Sigmoid colon (tissue), 7 donors: ENCODE measurements around the gene RNF181. TPM values are rescaled to one million over a fixed set of nuclear protein-coding genes. Genes with fewer than 3 reads are reported as not detected.
A peak's percentile ranks its signal among the peaks of the same experiment; 100 is the strongest.

Experiments
- DNase-seq: peaks from one replicate; pipeline ENCODE4 v3.0.0-alpha.2; 2019
- H3K27ac ChIP-seq, 4 donors: fragments of 200-600 bp; sonication (generic); one replicate each; pipeline ENCODE4 v1.5.1; 2016 to 2019; ENCODE audit warnings: mild to moderate bottlenecking in 1 of 4
- H3K27me3 ChIP-seq, 3 donors: fragments of 200-600 bp; sonication (generic); one replicate each; pipeline ENCODE4 v1.5.1; 2019; ENCODE audit warnings: mild to moderate bottlenecking in 1 of 3
- H3K36me3 ChIP-seq, 4 donors: fragments of 200-600 bp; sonication (generic); one replicate each; pipeline ENCODE4 v1.5.1; 2016 to 2019
- H3K4me1 ChIP-seq, 4 donors: fragments of 200-600 bp; sonication (generic); one replicate each; pipeline ENCODE4 v1.5.1; 2017 to 2019
- H3K4me3 ChIP-seq, 4 donors: fragments of 200-600 bp; sonication (generic); one replicate each; pipeline ENCODE4 v1.5.1; 2017 to 2019; ENCODE audit warnings: mild to moderate bottlenecking in 2 of 4, moderate library complexity in 1 of 4
- H3K9me3 ChIP-seq, 4 donors: fragments of 200-600 bp in 3 of 4; sonication (generic) in 3 of 4; one replicate each; pipeline versions ENCODE4 v1.5.1 to v1.6.1; 2013 to 2019
- EP300 ChIP-seq, 4 donors: sonication (generic); formaldehyde crosslinking; IDR thresholded peaks; one replicate each; pipeline ENCODE4 v1.6.1; 2017; ENCODE audit warnings: antibody characterized with exemption in 4 of 4
- POLR2A ChIP-seq, 2 donors: fragments of 450-650 bp; IDR thresholded peaks; one replicate each; pipeline ENCODE4 v1.6.1; 2016; ENCODE audit warnings: antibody characterized with exemption in 2 of 2, mild to moderate bottlenecking in 2 of 2, moderate library complexity in 2 of 2
- POLR2AphosphoS5 ChIP-seq, 4 donors: sonication (generic); formaldehyde crosslinking; IDR thresholded peaks; one replicate each; pipeline ENCODE4 v1.6.1; 2017; ENCODE audit warnings: antibody characterized with exemption in 4 of 4
- WGBS, 2 donors: extraction: QIAGEN DNeasy Blood & Tissue Kit; methylation state at CpG; one replicate each; pipeline ENCODE4 v1.1.7; 2013; 5-methylcytosine and 5-hydroxymethylcytosine counted together
- intact Hi-C: fragments of 100-400 bp; cut with DNase I; formaldehyde crosslinking; loops from one replicate; pipeline ENCODE4 v1.15.1; 2023
- polyA plus RNA-seq, 3 donors: library from polyadenylated mRNA; stranded (reverse); fragments of 200-250 nt; gene quantifications; one replicate each; pipeline ENCODE4 v1.2.3, GENCODE V29; 2013
- total RNA-seq, 4 donors: library from RNA; depleted of rRNA; stranded (reverse); fragments of >200 nt; gene quantifications; one replicate each; pipeline ENCODE4 v1.1.0, GENCODE V29; 2016
- TF ChIP-seq, protein P1 (sequence below), 4 experiments: fragments of 450-650 bp in 3 of 4; fragments of 200-600 bp in 1 of 4; IDR thresholded peaks; one replicate each; pipeline ENCODE4 v1.5.1; 2016 to 2019; ENCODE audit warnings: antibody characterized with exemption in 4 of 4, mild to moderate bottlenecking in 3 of 4, moderate library complexity in 2 of 4
- donor health status: healthy with polysubstance abuse.
- donor health status: Bipolar disorder and iron deficiency.
- donor health status: healthy.

RNF181 gene
- total and polyA plus RNA-seq, 7 donors, result 124 to 190 (median 165) TPM

DNA sequence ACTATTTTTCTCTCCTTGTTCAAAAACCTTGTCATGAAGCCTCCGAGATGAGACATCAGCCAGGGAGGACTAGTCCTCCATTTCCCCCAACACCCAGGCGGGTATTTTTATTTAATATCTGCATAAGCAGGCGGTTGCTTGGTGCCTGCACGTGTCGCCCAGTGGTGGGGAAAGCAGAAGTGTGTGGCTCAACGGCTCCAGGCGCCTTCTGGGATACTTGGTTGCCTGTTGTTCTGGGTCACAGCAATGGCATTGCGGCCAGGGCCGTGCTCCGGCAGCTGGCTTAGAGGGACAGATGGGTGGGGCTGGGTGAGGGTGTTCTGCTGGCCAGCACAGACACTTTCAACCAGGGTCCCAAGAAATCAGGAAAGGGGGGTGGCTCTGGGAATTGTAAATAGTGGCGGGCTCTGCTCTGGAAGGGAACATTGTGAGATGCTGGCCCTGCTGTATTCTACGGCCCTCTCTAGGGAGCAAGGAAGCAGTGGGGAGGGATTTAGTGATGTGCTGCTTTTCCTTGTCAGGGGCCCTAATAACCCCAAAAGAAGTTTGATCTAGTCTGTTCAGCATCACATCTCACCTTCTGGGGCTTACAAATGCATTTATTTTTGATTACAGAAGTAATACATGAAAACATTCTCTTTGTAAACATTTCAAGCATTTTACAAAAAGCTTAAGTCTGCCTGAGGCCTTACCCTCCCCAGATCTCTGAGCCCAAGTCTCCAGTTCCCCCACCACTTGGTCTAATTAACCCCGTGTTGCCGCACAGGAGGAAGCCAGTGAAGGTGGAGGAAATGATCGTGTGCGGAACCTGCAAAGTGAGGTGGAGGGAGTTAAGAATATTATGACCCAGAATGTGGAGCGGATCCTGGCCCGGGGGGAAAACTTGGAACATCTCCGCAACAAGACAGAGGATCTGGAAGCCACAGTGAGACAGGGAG is 17.0 kb upstream of the RNF181 start:
- H3K27me3 ChIP-seq, result no peaks in the 10 kb centered on the region
- peaks cover 0 to 6% (median 1%) of the 10 kb centered on the region in 4 donors for H3K4me1 ChIP-seq
- peak in 1 of 4 donors; percentile 26 for TF ChIP-seq POLR2AphosphoS5 (IDR thresholded peaks at IDR 0.05)
- TF ChIP-seq, protein P1, sequence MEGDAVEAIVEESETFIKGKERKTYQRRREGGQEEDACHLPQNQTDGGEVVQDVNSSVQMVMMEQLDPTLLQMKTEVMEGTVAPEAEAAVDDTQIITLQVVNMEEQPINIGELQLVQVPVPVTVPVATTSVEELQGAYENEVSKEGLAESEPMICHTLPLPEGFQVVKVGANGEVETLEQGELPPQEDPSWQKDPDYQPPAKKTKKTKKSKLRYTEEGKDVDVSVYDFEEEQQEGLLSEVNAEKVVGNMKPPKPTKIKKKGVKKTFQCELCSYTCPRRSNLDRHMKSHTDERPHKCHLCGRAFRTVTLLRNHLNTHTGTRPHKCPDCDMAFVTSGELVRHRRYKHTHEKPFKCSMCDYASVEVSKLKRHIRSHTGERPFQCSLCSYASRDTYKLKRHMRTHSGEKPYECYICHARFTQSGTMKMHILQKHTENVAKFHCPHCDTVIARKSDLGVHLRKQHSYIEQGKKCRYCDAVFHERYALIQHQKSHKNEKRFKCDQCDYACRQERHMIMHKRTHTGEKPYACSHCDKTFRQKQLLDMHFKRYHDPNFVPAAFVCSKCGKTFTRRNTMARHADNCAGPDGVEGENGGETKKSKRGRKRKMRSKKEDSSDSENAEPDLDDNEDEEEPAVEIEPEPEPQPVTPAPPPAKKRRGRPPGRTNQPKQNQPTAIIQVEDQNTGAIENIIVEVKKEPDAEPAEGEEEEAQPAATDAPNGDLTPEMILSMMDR (IDR thresholded peaks at IDR 0.05), result no peak
- H3K36me3 ChIP-seq, result no peaks in the 10 kb centered on the region
- H3K9me3 ChIP-seq, result no peaks in the 10 kb centered on the region
- intact Hi-C loops, result no loop called here
- DNase-seq, result peak; percentile 80
- H3K4me3 ChIP-seq, result peak overlapping the region in 3 of 4 donors; percentile 28 to 36 (median 29)
- 27 to 30% methylated on average over 19 of the region's 19 CpGs for WGBS, 2 donors
- H3K27ac ChIP-seq, result peak overlapping the region; percentile 50 to 71 (median 61)

GRCh38 chr2:85579266-85579935 is 16.1 kb upstream of the RNF181 start:
- Histone ChIP-seq H3K36me3 (no peaks in the 10 kb centered on the region), H3K9me3 (no peaks in the 10 kb centered on the region), H3K27ac (peak overlapping the region; percentile 15 to 71 (median 51)), H3K27me3 (no peaks in the 10 kb centered on the region), H3K4me1 (peaks cover 0 to 10% (median 7%) of the 10 kb centered on the region in 4 donors), H3K4me3 (peak overlapping the region in 2 of 4 donors; percentile 28)
- TF ChIP-seq POLR2A (IDR thresholded peaks at IDR 0.05), result no peak
- TF ChIP-seq POLR2AphosphoS5 (IDR thresholded peaks at IDR 0.05), result no peak
- TF ChIP-seq, protein P1 (IDR thresholded peaks at IDR 0.05), result no peak
- TF ChIP-seq EP300 (IDR thresholded peaks at IDR 0.05), result no peak
- no peak for DNase-seq
- intact Hi-C loops, result no loop called here
- WGBS, 2 donors, result 65 to 79% methylated on average over 6 of the region's 6 CpGs

DNA sequence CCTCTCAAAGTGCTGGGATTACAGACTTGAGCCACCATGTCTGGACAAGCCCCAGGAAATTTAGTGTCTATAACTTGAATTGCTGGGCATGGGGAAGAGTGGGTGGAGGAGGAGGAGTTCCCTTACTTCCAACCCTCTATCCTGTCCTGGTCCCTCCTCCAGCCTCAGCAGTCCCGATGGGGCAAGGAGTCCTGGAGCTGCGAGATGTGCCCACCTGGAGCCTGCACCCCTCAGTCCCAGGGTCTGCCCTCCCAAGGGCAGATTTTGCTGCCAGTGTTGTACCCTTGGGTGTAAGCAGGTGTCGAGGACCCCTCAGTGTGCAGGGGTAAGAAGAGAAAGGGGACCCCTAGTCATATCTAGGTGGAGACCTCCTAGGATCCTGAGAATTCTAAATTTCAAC is 15.3 kb upstream of the RNF181 start:
- no peak for TF ChIP-seq POLR2A (IDR thresholded peaks at IDR 0.05)
- TF ChIP-seq, protein P1 (IDR thresholded peaks at IDR 0.05), result no peak
- no peak for TF ChIP-seq EP300 (IDR thresholded peaks at IDR 0.05)
- TF ChIP-seq POLR2AphosphoS5 (IDR thresholded peaks at IDR 0.05), result no peak
- peak overlapping the region in 2 of 4 donors; percentile 15 to 71 for H3K27ac ChIP-seq
- no peaks in the 10 kb centered on the region for H3K36me3 ChIP-seq
- peaks cover 0 to 18% (median 14%) of the 10 kb centered on the region in 4 donors for H3K4me1 ChIP-seq
- H3K4me3 ChIP-seq, result no peak overlapping the region
- no peak for DNase-seq
- intact Hi-C loops, result no loop called here
- H3K27me3 ChIP-seq, result no peaks in the 10 kb centered on the region
- 93 to 96% methylated on average over 3 of the region's 3 CpGs for WGBS, 2 donors
- H3K9me3 ChIP-seq, result no peaks in the 10 kb centered on the region

- WGBS, 2 donors, result 73 to 83% methylated on average over 1 of the region's 1 CpG
- Histone ChIP-seq H3K27me3 (no peaks in the 10 kb centered on the region), H3K4me3 (no peak overlapping the region), H3K27ac (no peak overlapping the region), H3K4me1 (peaks cover 0 to 33% (median 26%) of the 10 kb centered on the region in 4 donors), H3K9me3 (no peaks in the 10 kb centered on the region), H3K36me3 (no peaks in the 10 kb centered on the region)
- peak; percentile 45 for DNase-seq
- TF ChIP-seq, protein P1 (IDR thresholded peaks at IDR 0.05), result no peak
- TF ChIP-seq POLR2AphosphoS5 (IDR thresholded peaks at IDR 0.05) (no peak), POLR2A (IDR thresholded peaks at IDR 0.05) (no peak), EP300 (IDR thresholded peaks at IDR 0.05) (no peak)
- intact Hi-C loops, result no loop called here
These were observed 13.1 kb upstream of the RNF181 start for GRCh38 chr2:85582492-85582891.
